ENCODE results near the gene JTB. TPM values are rescaled to one million over a fixed set of nuclear protein-coding genes. Genes with fewer than 3 reads are reported as not detected.

Gene JTB
- total RNA-seq, 6 experiments from 2014 or later, result 99.3 to 128 (median 109) TPM

GRCh38 chr1:153958111-153958960, 19.1 kb downstream of the JTB start, which contains the start of gene CRTC2:
CRTC2 (minus strand) TSS chr1:153958612; CDS start chr1:153958497, 115 bp downstream.
- peak within 1 kb of the TSS; percentile 97 for H3K4me3 Mint-ChIP-seq
- H3K9me3 Mint-ChIP-seq, result no peaks in the 10 kb centered on the region
- peak within 1 kb of the TSS; percentile 72 for H3K27ac Mint-ChIP-seq
- TF ChIP-seq, protein P1, sequence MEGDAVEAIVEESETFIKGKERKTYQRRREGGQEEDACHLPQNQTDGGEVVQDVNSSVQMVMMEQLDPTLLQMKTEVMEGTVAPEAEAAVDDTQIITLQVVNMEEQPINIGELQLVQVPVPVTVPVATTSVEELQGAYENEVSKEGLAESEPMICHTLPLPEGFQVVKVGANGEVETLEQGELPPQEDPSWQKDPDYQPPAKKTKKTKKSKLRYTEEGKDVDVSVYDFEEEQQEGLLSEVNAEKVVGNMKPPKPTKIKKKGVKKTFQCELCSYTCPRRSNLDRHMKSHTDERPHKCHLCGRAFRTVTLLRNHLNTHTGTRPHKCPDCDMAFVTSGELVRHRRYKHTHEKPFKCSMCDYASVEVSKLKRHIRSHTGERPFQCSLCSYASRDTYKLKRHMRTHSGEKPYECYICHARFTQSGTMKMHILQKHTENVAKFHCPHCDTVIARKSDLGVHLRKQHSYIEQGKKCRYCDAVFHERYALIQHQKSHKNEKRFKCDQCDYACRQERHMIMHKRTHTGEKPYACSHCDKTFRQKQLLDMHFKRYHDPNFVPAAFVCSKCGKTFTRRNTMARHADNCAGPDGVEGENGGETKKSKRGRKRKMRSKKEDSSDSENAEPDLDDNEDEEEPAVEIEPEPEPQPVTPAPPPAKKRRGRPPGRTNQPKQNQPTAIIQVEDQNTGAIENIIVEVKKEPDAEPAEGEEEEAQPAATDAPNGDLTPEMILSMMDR (IDR thresholded peaks at IDR 0.05), result peak; percentile 22; the same call in 1 of the 2 replicates
- peak; percentile 98 for DNase-seq
- peaks cover 5% of the 10 kb centered on the region; the same call in 1 of the 2 replicates for H3K36me3 Mint-ChIP-seq (ENCODE audit: low read depth)
- peaks cover 3% of the 10 kb centered on the region; the same call in 1 of the 2 replicates for H3K27me3 Mint-ChIP-seq (ENCODE audit: insufficient read depth)
- H3K4me1 Mint-ChIP-seq (ENCODE audit: low read depth), result peaks cover 63% of the 10 kb centered on the region

- TF ChIP-seq, protein P1 (IDR thresholded peaks at IDR 0.05), result no peak
- Mint-ChIP-seq H3K4me3 (peak overlapping the region; percentile 97), H3K36me3 (ENCODE audit: low read depth) (peaks cover 5% of the 10 kb centered on the region; the same call in 1 of the 2 replicates), H3K27me3 (ENCODE audit: insufficient read depth) (peaks cover 3% of the 10 kb centered on the region; the same call in 1 of the 2 replicates), H3K27ac (peak overlapping the region; percentile 72), H3K9me3 (no peaks in the 10 kb centered on the region), H3K4me1 (ENCODE audit: low read depth) (peaks cover 59% of the 10 kb centered on the region)
- no peak for DNase-seq
Measured at GRCh38 chr1:153957744-153958110, 19.7 kb downstream of the JTB start.

GRCh38 chr1:153956997-153957715, 20.3 kb downstream of the JTB start:
- peaks cover 53% of the 10 kb centered on the region for H3K4me1 Mint-ChIP-seq (ENCODE audit: low read depth)
- peak overlapping the region; percentile 72 for H3K27ac Mint-ChIP-seq
- DNase-seq, result no peak
- peaks cover 4% of the 10 kb centered on the region for H3K27me3 Mint-ChIP-seq (ENCODE audit: insufficient read depth)
- H3K4me3 Mint-ChIP-seq, result peak overlapping the region; percentile 97
- TF ChIP-seq, protein P1 (IDR thresholded peaks at IDR 0.05), result no peak
- peaks cover 5% of the 10 kb centered on the region; the same call in 1 of the 2 replicates for H3K36me3 Mint-ChIP-seq (ENCODE audit: low read depth)
- no peaks in the 10 kb centered on the region for H3K9me3 Mint-ChIP-seq

DNA sequence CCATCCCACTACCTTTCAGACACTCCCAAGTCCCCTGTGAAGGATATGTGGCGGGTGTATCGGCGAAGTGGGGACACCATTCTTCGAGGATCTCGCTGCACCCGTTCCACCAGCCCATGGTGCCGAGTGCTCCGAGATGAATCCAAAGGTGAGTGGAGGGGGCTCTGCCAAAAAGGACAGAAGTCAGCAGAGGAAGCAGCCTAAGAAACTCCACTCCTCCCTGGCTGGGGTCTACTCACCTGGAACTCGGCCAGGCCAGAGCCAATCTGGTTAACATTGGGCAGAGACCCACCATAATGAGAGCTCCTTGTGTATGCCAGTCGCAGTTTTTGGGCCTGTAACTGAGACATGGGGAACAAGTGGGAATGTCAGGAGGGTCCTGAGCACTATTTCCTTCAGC, 22.6 kb downstream of the JTB start:
- DNase-seq, result no peak
- Mint-ChIP-seq H3K27me3 (ENCODE audit: insufficient read depth) (peaks cover 4% of the 10 kb centered on the region), H3K36me3 (ENCODE audit: low read depth) (peaks cover 12% of the 10 kb centered on the region; the same call in 1 of the 2 replicates), H3K4me3 (no peak overlapping the region), H3K27ac (no peak overlapping the region), H3K4me1 (ENCODE audit: low read depth) (peaks cover 40% of the 10 kb centered on the region), H3K9me3 (no peaks in the 10 kb centered on the region)
- TF ChIP-seq, protein P1 (IDR thresholded peaks at IDR 0.05), result no peak

DNA sequence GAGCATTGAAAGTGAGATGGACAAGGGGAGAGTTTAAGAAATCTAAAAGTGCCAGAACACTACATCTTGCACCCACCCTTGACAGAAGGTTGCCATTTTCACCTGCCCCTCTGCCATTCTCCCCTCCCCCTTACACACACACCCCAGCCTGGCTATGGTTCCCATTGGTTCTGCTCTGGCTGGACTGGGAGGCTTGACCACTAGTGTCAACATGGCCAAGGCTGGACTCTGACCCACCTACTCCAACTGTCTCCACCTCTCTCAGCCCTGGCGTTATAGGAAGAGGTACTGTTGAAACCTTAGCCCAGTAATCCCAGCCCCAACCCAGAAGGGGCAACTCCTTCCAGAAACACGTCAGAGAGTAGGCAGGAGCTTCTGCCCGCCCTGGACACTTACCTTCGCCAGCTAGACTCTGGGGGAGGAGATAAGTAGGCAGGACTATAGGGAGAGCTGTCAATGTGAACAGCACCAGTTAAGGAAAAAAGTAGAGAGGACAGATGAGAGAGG, 23.6 kb downstream of the JTB start:
- no peak overlapping the region for H3K4me3 Mint-ChIP-seq
- peaks cover 12% of the 10 kb centered on the region; the same call in 1 of the 2 replicates for H3K36me3 Mint-ChIP-seq (ENCODE audit: low read depth)
- no peaks in the 10 kb centered on the region for H3K9me3 Mint-ChIP-seq
- H3K4me1 Mint-ChIP-seq (ENCODE audit: low read depth), result peaks cover 31% of the 10 kb centered on the region
- DNase-seq, result no peak
- H3K27me3 Mint-ChIP-seq (ENCODE audit: insufficient read depth), result peaks cover 4% of the 10 kb centered on the region
- H3K27ac Mint-ChIP-seq, result peak overlapping the region; percentile 4; the same call in 1 of the 2 replicates
- TF ChIP-seq, protein P1 (IDR thresholded peaks at IDR 0.05), result no peak

Data from HFFc6 (cell line).